Activated naive CD4-positive, alpha-beta T cell treated with anti-CD3 and anti-CD28 coated beads, Interleukin-2, amount 10 ng/mL, durations not matched to agents 7 days and 5 days (primary cell): Measurements from ENCODE around the gene TBCC.
"Not testable (repeated sequence)": the region's sequence is repeated elsewhere in the genome, so short reads cannot be mapped to it uniquely, and the experiment has no call there.

Source experiments
- CTCF ChIA-PET: fragments of 350-600 bp; sonication (Branson Sonifier 250); formaldehyde crosslinking; loops from one replicate; lab custom pipeline; 2021; ENCODE audit warnings: antibody characterized with exemption; lab: Charles Lee
- DNase-seq: peaks from one replicate; pipeline ENCODE4 v3.0.0-alpha.2; 2020
- H3K27ac Mint-ChIP-seq: one replicate; pipeline ENCODE4 v1.8.0; 2021; ENCODE audit warnings: mild to moderate bottlenecking, moderate library complexity, mixed read lengths
- H3K27me3 Mint-ChIP-seq: one replicate; pipeline ENCODE4 v1.8.0; 2021; ENCODE audit warnings: mild to moderate bottlenecking, mixed read lengths
- H3K36me3 Mint-ChIP-seq: one replicate; pipeline ENCODE4 v1.8.0; 2021; ENCODE audit warnings: mixed read lengths
- H3K4me1 Mint-ChIP-seq: one replicate; pipeline ENCODE4 v1.8.0; 2021; ENCODE audit warnings: mixed read lengths
- H3K4me3 Mint-ChIP-seq: one replicate; pipeline ENCODE4 v1.8.0; 2021; ENCODE audit warnings: mild to moderate bottlenecking, moderate library complexity, mixed read lengths
- H3K9me3 Mint-ChIP-seq: one replicate; pipeline ENCODE4 v1.8.0; 2021; ENCODE audit warnings: mixed read lengths

Gene TBCC

GRCh38 chr6:42709871-42710270 is 36.0 kb downstream of the TBCC start:
- CTCF ChIA-PET: no interaction called here
- Mint-ChIP-seq H3K27ac (no peak overlapping the region), H3K36me3 (no peaks in the 10 kb centered on the region), H3K4me3 (no peak overlapping the region), H3K9me3 (peaks cover 9% of the 10 kb centered on the region), H3K4me1 (no peaks in the 10 kb centered on the region), H3K27me3 (peaks cover 11% of the 10 kb centered on the region)
- no peak for DNase-seq

- Mint-ChIP-seq H3K9me3 (peaks cover 9% of the 10 kb centered on the region), H3K36me3 (no peaks in the 10 kb centered on the region), H3K4me3 (no peak overlapping the region), H3K27ac (no peak overlapping the region), H3K27me3 (peaks cover 11% of the 10 kb centered on the region), H3K4me1 (no peaks in the 10 kb centered on the region)
- DNase-seq: no peak
- CTCF ChIA-PET: interaction anchor here (0.9 kb wide), 1 partner anchor 16 kb away, joined by 3 read pairs; no protein-coding TSS in a partner anchor
Observed at GRCh38 chr6:42708096-42708495, 37.8 kb downstream of the TBCC start.

GRCh38 chr6:42707595-42707994 is 38.3 kb downstream of the TBCC start:
- CTCF ChIA-PET: no interaction called here

GRCh38 chr6:42704937-42705374 is 40.9 kb downstream of the TBCC start:
- H3K27me3 Mint-ChIP-seq: peaks cover 4% of the 10 kb centered on the region
- no peak overlapping the region for H3K4me3 Mint-ChIP-seq
- H3K9me3 Mint-ChIP-seq: no peaks in the 10 kb centered on the region
- H3K36me3 Mint-ChIP-seq: no peaks in the 10 kb centered on the region
- CTCF ChIA-PET: no interaction called here
- DNase-seq: no peak
- H3K27ac Mint-ChIP-seq: no peak overlapping the region
- no peaks in the 10 kb centered on the region for H3K4me1 Mint-ChIP-seq

More at GRCh38 chr6:42707595-42707994, 38.3 kb downstream of the TBCC start:
- H3K27ac Mint-ChIP-seq: no peak overlapping the region
- no peaks in the 10 kb centered on the region for H3K36me3 Mint-ChIP-seq
- no peak for DNase-seq
- peaks cover 11% of the 10 kb centered on the region for H3K27me3 Mint-ChIP-seq
- H3K4me1 Mint-ChIP-seq: no peaks in the 10 kb centered on the region
- no peak overlapping the region for H3K4me3 Mint-ChIP-seq
- H3K9me3 Mint-ChIP-seq: peaks cover 9% of the 10 kb centered on the region

GRCh38 chr6:42704251-42704936 is 41.5 kb downstream of the TBCC start:
- H3K4me3 Mint-ChIP-seq: no peak overlapping the region
- peaks cover 4% of the 10 kb centered on the region for H3K27me3 Mint-ChIP-seq
- DNase-seq: no peak

GRCh38 chr6:42702786-42703185 is 43.1 kb downstream of the TBCC start:
- H3K4me3 Mint-ChIP-seq, H3K36me3 Mint-ChIP-seq, H3K27ac Mint-ChIP-seq, DNase-seq, H3K27me3 Mint-ChIP-seq, H3K9me3 Mint-ChIP-seq, H3K4me1 Mint-ChIP-seq: not testable (repeated sequence)
- CTCF ChIA-PET: interaction anchor here (1.0 kb wide), 1 partner anchor 39 kb away, joined by 3 read pairs; no protein-coding TSS in a partner anchor

More at GRCh38 chr6:42704251-42704936, 41.5 kb downstream of the TBCC start:
- CTCF ChIA-PET: no interaction called here
- Mint-ChIP-seq H3K36me3 (no peaks in the 10 kb centered on the region), H3K27ac (peak overlapping the region; percentile 58), H3K4me1 (no peaks in the 10 kb centered on the region), H3K9me3 (no peaks in the 10 kb centered on the region)

GRCh38 chr6:42702200-42702599 is 43.7 kb downstream of the TBCC start:
- no peaks in the 10 kb centered on the region for H3K9me3 Mint-ChIP-seq

GRCh38 chr6:42698217-42698616 is 47.7 kb downstream of the TBCC start:
- peaks cover 20% of the 10 kb centered on the region for H3K4me1 Mint-ChIP-seq
- H3K9me3 Mint-ChIP-seq: no peaks in the 10 kb centered on the region
- CTCF ChIA-PET: interaction anchor here (0.6 to 1.9 kb wide), 2 partner anchors 28 to 185 kb away, joined by 3 to 9 read pairs; no protein-coding TSS in a partner anchor
- no peak overlapping the region for H3K4me3 Mint-ChIP-seq
- DNase-seq: no peak
- no peak overlapping the region for H3K27ac Mint-ChIP-seq
- H3K36me3 Mint-ChIP-seq: peaks cover 17% of the 10 kb centered on the region
- H3K27me3 Mint-ChIP-seq: no peaks in the 10 kb centered on the region

More at GRCh38 chr6:42702200-42702599, 43.7 kb downstream of the TBCC start:
- CTCF ChIA-PET: interaction anchor here (1.0 to 1.4 kb wide), 2 partner anchors 10 to 38 kb away, joined by 3 read pairs; no protein-coding TSS in a partner anchor
- Mint-ChIP-seq H3K36me3 (no peaks in the 10 kb centered on the region), H3K4me1 (no peaks in the 10 kb centered on the region), H3K27me3 (peaks cover 4% of the 10 kb centered on the region), H3K4me3 (no peak overlapping the region), H3K27ac (no peak overlapping the region)
- DNase-seq: no peak

- H3K4me3 Mint-ChIP-seq: no peak overlapping the region
- no peaks in the 10 kb centered on the region for H3K27me3 Mint-ChIP-seq
- CTCF ChIA-PET: interaction anchor here (1.9 kb wide), 1 partner anchor 29 kb away, joined by 9 read pairs; no protein-coding TSS in a partner anchor
- peaks cover 29% of the 10 kb centered on the region for H3K4me1 Mint-ChIP-seq
- peaks cover 25% of the 10 kb centered on the region for H3K36me3 Mint-ChIP-seq
- no peaks in the 10 kb centered on the region for H3K9me3 Mint-ChIP-seq
- H3K27ac Mint-ChIP-seq: no peak overlapping the region
- no peak for DNase-seq
Observed at GRCh38 chr6:42697268-42697655, 48.6 kb downstream of the TBCC start.

GRCh38 chr6:42696526-42697267 is 49.2 kb downstream of the TBCC start:
- H3K9me3 Mint-ChIP-seq: no peaks in the 10 kb centered on the region
- peaks cover 27% of the 10 kb centered on the region for H3K36me3 Mint-ChIP-seq
- no peak overlapping the region for H3K4me3 Mint-ChIP-seq
- DNase-seq: no peak
- peaks cover 34% of the 10 kb centered on the region for H3K4me1 Mint-ChIP-seq
- H3K27ac Mint-ChIP-seq: no peak overlapping the region
- CTCF ChIA-PET: interaction anchor here (1.9 kb wide), 1 partner anchor 30 kb away, joined by 9 read pairs; no protein-coding TSS in a partner anchor
- H3K27me3 Mint-ChIP-seq: no peaks in the 10 kb centered on the region

GRCh38 chr6:42694586-42694985 is 51.3 kb downstream of the TBCC start:
- Mint-ChIP-seq H3K27ac (peak overlapping the region; percentile 89), H3K36me3 (peaks cover 46% of the 10 kb centered on the region), H3K9me3 (no peaks in the 10 kb centered on the region), H3K4me1 (peaks cover 50% of the 10 kb centered on the region), H3K4me3 (no peak overlapping the region), H3K27me3 (no peaks in the 10 kb centered on the region)
- no peak for DNase-seq
- CTCF ChIA-PET: interaction anchor here (0.6 to 1.4 kb wide), 3 partner anchors 31 to 292 kb away, joined by 3 to 6 read pairs (median 3); no protein-coding TSS in a partner anchor
